Stomach smooth muscle (tissue), 2 donors: ENCODE results near the gene MALAT1.

Experiments used
- H3K27ac ChIP-seq: one replicate; pipeline ENCODE4 v1.7.0; 2013; ENCODE audit warnings: mild to moderate bottlenecking, low read length, inconsistent platforms
- H3K27me3 ChIP-seq, 2 donors: one replicate each; pipeline ENCODE4 v1.7.0; 2013; ENCODE audit warnings: low read length in 2 of 2; ENCODE audit not compliant: insufficient read depth in 2 of 2, control insufficient read depth in 1 of 2
- H3K36me3 ChIP-seq, 2 donors: one replicate each; pipeline ENCODE4 v1.7.0; 2013; ENCODE audit warnings: low read length in 2 of 2; ENCODE audit not compliant: control insufficient read depth in 2 of 2, insufficient read depth in 2 of 2
- H3K4me1 ChIP-seq: one replicate; pipeline ENCODE4 v1.7.0; 2013; ENCODE audit warnings: low read length; ENCODE audit not compliant: control insufficient read depth, insufficient read depth
- H3K4me3 ChIP-seq, 2 donors: one replicate each; pipeline ENCODE4 v1.7.0; 2013; ENCODE audit warnings: low read length in 2 of 2
- H3K9ac ChIP-seq, 2 donors: one replicate each; pipeline ENCODE4 v1.7.0; 2013; ENCODE audit warnings: low read length in 2 of 2, mild to moderate bottlenecking in 1 of 2
- H3K9me3 ChIP-seq, 2 donors: one replicate each; pipeline ENCODE4 v1.7.0; 2013; ENCODE audit warnings: low read length in 2 of 2; ENCODE audit not compliant: control insufficient read depth in 2 of 2
- donor health status: healthy.
- donor health status: Pancreatic carcinoma.

MALAT1 gene

DNA sequence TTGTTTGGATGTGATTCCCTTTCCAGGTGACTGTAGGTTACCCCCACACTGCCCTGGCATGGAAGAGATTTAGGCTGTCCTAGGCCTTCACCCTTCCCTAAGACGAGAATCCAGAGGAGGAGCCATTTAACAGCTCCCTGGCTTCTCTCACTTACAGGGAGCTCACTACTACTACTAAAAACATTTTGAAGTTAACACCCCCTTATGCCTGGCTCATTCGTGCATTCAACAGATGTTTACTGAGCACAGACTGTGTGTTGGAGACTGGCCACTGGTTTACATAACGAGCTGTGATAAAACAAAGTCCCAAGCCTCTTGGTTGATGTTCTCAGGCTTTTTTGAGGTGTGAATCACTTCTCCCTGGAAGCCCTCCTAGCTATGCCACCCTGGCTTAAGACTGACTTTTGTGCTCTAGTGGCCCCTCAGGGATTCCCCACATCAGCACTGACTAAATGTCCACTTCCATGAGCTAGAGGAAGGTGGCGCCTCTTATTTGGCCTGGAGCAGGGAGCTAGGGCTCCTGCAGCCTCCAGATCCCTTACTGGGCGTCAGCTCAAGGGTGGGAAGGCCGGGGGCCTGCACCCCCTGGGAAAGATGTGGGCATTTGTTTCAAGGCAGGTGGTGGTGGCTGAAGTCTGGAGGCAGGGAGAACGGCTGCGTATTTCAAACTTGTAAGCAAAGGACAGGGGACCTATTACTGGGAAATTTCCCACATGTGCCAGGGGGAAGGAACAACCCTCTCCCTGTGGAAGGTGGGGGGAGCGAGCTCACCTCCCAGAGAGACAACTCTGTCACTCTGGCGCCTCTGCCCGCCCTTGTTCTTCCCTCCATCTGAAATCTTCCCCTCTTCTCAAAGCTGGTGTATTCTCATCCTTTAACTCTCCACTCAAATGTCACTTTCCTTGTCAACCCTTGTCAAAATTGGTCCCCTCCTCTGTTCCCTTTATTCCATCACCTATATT, 19.4 kb upstream of the MALAT1 start:
- H3K9me3 ChIP-seq: no peaks in the 10 kb centered on the region
- peak overlapping the region; percentile 100 for H3K27ac ChIP-seq
- no peaks in the 10 kb centered on the region for H3K27me3 ChIP-seq
- peak overlapping the region; percentile 93 to 95 for H3K9ac ChIP-seq
- H3K4me3 ChIP-seq: peak overlapping the region; percentile 55 to 69
- no peaks in the 10 kb centered on the region for H3K36me3 ChIP-seq
- H3K4me1 ChIP-seq: peaks cover 46% of the 10 kb centered on the region

DNA sequence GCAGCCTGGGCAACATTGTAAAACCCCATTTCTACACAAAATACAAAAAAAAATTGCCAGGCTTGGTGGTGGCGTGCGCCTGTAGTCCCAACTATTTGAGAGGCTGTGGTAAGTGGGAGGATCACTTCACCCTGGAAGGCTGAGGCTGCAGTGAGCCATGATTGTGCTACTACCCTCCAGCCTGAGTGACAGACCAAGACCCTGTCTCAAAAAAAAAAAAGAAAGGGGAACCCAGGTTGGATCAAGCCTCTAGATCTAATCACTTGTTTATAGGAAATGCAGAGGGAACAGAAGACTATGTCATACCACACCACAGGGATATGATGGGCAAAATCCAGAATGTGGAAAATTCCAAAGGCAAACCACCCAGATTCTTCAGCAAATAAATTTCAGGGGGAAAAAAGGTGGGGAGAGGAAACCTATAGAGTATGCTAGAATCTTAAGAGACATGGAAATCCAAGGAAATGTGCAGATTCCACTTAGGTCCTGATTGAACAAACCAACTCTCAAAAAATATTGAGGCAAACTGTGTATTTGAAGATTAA, 16.5 kb upstream of the MALAT1 start:
- H3K4me1 ChIP-seq: peaks cover 61% of the 10 kb centered on the region
- no peaks in the 10 kb centered on the region for H3K27me3 ChIP-seq
- no peak overlapping the region for H3K4me3 ChIP-seq
- H3K9me3 ChIP-seq: no peaks in the 10 kb centered on the region
- H3K36me3 ChIP-seq: no peaks in the 10 kb centered on the region
- peak overlapping the region; percentile 100 for H3K27ac ChIP-seq
- H3K9ac ChIP-seq: peak overlapping the region; percentile 16 to 29

DNA sequence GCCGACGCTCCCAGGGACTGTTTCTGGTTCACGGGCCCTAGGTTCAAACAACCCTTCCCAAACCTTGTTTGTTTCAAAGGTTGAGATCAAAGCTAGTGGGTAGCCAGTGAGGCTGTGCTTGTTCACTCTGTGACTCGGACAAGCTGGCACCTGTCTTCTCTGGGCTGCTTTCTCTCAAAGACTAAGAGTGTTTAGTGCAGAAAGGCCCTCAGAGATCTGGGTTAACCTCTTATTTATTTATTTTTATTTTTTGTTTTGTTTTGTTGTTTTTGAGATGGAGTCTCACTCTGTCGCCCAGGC, 13.0 kb upstream of the MALAT1 start:
- no peaks in the 10 kb centered on the region for H3K36me3 ChIP-seq
- H3K27ac ChIP-seq: peak overlapping the region; percentile 100
- H3K9me3 ChIP-seq: no peaks in the 10 kb centered on the region
- no peak overlapping the region for H3K4me3 ChIP-seq
- peak overlapping the region; percentile 52 to 55 for H3K9ac ChIP-seq
- no peaks in the 10 kb centered on the region for H3K27me3 ChIP-seq
- H3K4me1 ChIP-seq: peaks cover 66% of the 10 kb centered on the region

DNA sequence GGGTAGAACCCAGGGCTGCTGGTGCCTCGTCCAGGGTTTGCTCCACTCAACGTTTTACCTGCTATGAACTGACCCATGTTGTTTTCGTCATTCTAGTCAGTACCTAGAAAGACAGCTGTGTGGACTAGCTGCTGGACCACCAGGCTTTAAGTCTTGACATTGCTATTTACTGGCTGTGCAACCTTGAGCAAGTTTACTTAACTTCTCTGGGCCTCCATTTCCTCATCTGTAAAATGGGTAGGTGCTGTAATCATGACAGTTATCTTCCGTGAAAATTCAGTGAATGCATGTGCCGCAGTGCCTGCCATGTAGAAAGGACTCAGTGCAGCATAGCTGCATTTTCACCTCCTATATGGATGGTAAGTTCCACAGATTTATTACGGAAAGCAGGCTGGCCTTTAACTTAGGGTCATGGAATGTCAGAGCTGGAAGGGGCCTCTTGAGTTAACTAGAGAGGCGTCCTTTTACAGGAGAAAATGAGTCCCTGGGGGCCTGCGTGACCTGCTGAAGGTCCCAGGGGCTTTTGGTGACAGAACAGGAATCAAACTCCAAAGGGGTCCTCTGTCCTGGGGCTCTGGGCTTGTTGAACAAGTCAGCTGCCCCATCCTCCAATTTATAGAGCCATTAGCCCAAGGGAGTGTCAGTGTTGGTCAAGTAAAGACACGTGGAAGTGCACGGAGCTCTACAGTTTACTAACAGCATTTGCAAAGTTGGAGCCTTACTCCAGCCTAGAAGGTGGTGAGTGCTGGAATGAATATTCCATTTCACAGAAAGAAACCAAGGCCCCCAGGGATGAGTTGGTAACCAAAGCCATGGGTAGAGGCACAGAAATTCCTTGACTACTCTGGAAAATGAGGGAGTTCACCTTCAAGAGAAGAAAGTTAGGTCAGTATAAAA, 12.0 kb upstream of the MALAT1 start:
- Histone ChIP-seq H3K4me1 (peaks cover 70% of the 10 kb centered on the region), H3K36me3 (no peaks in the 10 kb centered on the region), H3K9ac (peak overlapping the region; percentile 54 to 79)

DNA sequence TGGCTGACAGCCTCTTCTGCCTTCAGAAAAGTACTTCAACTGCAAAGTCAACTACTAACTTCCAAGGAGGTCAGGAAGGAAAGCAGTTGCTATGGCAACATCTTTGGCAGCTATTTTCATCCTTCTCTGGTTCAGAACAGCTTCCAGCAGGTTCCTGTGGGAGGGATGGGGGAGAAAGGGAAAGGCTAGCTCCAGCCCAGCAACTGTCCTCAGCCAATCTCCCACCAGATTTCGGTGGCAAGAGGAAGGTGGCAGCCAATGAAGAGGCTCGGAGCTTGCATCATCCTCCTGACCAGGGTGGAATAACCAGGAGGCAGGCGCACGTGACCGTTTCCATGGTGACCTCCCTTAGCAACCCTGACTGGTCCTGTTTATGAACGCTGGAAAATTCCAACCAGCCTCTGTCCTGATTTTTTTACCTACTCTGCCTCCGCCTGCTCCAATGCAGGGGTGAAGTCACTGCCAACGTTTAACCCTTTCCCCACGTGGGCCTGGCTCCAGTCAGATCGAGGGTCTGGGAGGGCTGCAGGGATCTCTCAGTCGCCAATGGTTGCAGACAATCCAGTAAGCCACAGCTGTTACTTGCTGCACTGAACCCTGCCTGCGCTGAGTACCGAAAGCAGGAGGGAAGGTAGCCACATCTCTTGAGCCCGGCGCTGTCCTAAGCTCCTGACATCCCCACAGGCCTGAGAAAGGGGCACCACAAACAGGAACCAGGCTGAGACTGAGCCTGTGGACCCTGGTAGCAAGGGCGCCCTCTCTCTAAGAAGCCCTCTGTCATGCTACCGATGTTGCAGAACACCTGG, 11.2 kb upstream of the MALAT1 start:
- peak overlapping the region; percentile 67 to 69 for H3K4me3 ChIP-seq
- peak overlapping the region; percentile 100 for H3K27ac ChIP-seq
- H3K9ac ChIP-seq: peak overlapping the region; percentile 86 to 90
- no peaks in the 10 kb centered on the region for H3K36me3 ChIP-seq
- H3K27me3 ChIP-seq: no peaks in the 10 kb centered on the region
- peaks cover 78% of the 10 kb centered on the region for H3K4me1 ChIP-seq
- no peaks in the 10 kb centered on the region for H3K9me3 ChIP-seq

More for the DNA sequence above, 12.0 kb upstream of the MALAT1 start:
- Histone ChIP-seq H3K4me3 (peak overlapping the region in 1 of 2 donors; percentile 52), H3K27ac (peak overlapping the region; percentile 100), H3K27me3 (no peaks in the 10 kb centered on the region), H3K9me3 (no peaks in the 10 kb centered on the region)

DNA sequence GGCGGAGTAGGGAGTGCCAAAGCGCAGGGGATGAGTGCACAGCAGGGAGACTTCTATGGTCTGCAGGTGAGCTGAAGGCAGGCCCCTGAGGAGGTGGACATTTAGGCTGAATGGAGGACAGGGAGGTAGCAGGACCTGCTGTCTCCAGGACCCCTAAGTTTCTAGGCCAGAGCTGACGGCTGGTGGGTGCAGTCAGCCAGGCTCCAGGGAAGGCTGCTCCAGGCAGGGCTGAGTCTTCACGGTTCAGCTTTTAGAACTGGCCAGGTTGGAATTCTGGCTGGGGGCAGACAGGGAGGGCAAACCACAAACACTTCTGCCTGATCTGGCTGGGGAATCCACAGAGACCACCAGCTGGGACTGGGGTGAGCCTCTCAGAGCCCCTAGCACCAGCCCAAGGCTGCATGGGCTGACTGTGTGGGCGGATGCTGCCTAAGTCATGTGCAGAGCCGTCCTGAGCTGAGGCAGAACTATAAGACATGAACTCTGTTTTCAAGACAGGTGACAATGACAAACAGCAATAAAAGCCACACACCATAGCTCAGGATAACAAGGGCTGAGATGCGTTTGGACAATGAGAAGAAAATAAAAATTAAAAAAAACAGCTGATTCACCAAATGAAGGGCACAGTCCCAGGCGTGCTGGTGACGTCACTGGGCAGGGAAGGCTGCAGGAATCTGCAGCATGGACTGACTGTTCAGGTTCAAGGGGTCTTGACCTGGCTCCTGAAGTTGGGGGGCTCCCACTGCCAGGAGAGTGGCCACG, 10.4 kb upstream of the MALAT1 start:
- no peaks in the 10 kb centered on the region for H3K36me3 ChIP-seq
- peaks cover 86% of the 10 kb centered on the region for H3K4me1 ChIP-seq
- H3K4me3 ChIP-seq: peak overlapping the region; percentile 67 to 69
- peak overlapping the region; percentile 100 for H3K27ac ChIP-seq
- H3K27me3 ChIP-seq: no peaks in the 10 kb centered on the region
- peak overlapping the region; percentile 86 to 90 for H3K9ac ChIP-seq
- H3K9me3 ChIP-seq: no peaks in the 10 kb centered on the region

DNA sequence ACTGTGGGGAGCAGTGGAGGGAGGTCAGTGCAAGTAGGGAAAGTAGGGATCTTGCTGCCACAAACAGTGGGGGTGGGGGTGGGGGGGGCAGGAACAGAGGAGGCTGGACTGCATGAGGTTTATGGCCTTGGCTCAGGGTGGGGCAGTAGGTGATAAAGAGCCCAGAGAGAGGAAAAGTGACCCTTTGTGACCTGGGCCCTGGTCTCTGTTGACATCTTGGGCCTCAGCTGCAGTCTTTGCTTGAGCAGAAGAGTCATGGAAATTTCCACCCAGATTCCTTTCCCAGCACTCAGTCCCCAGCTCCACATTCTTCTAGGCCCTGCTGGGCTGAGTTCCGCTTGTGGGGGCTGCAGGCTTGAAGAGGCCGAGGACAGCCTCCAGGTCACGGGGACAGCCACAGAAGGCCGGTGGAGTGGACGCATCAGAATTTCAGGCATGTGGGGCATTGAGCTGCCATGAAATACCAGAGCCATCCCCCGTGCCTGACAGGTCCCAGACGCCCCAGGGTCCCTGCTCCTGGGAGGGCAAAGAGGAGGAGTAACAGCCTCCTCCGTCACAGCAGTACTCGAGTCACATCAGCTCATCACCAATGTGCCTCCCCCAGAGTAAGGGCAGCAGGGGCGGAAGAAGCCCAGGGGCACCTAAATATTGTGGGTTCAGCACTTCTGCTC, 9.7 kb upstream of the MALAT1 start:
- no peaks in the 10 kb centered on the region for H3K36me3 ChIP-seq
- no peaks in the 10 kb centered on the region for H3K9me3 ChIP-seq
- H3K4me1 ChIP-seq: peaks cover 93% of the 10 kb centered on the region
- H3K27ac ChIP-seq: peak overlapping the region; percentile 100
- peak overlapping the region; percentile 86 to 90 for H3K9ac ChIP-seq
- no peaks in the 10 kb centered on the region for H3K27me3 ChIP-seq
- peak overlapping the region; percentile 9 to 52 for H3K4me3 ChIP-seq

DNA sequence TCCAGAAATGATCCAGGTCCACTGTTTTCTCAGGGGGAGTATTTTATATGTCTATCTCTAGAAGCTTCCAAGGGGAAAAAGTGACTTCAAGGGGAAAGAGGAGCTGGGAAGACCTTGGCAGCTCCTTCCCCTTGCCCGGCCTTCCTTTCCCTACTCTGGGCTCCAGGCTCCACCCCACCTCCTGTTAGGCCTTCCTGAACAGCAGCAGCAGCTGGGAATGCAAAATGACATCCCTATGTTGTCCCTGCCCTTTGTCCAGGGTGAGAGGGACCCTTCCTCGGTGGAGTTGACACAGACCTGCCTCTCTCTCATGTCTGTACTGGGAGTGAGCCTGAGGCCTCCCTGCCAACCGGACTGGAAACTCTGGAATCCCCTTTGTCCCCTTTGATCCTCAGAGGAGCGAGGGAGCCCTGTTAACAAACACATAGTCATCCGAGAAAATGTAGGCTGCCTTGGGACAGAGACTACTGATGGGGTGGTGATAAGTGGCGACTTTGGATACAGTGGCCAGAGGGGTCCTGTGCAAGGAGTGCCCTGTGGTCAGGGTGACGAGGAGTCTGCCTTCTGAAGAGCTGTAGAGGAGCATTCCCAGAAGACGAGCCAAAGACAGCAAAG, 9.0 kb upstream of the MALAT1 start:
- Histone ChIP-seq H3K4me1 (peaks cover 97% of the 10 kb centered on the region), H3K27me3 (no peaks in the 10 kb centered on the region), H3K9me3 (no peaks in the 10 kb centered on the region), H3K36me3 (no peaks in the 10 kb centered on the region), H3K27ac (peak overlapping the region; percentile 100), H3K4me3 (peak overlapping the region in 1 of 2 donors; percentile 52), H3K9ac (peak overlapping the region; percentile 86 to 90)

DNA sequence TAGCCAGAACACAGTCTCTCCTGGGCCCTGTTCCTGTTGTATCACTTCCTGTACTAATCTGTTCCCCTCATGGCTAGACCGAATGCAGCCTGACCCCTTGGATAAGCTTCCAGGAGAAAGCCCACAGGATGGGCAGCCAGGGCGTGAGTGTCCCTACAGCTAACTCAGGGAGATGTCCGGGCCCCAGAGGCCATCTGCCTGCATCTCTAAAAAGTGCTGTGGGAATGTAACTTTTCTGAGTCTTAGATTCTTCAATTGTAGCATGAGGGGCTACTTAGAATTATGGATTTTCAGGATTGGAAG, 7.7 kb upstream of the MALAT1 start:
- Histone ChIP-seq H3K4me3 (peak overlapping the region; percentile 26 to 52), H3K9me3 (no peaks in the 10 kb centered on the region), H3K27me3 (no peaks in the 10 kb centered on the region), H3K27ac (peak overlapping the region; percentile 100), H3K9ac (peak overlapping the region; percentile 85 to 86), H3K4me1 (peaks cover 96% of the 10 kb centered on the region), H3K36me3 (no peaks in the 10 kb centered on the region)
